B cell (primary cell): Measurements from ENCODE around the gene DNAAF5. TPM values are rescaled to one million over a fixed set of nuclear protein-coding genes. Genes with fewer than 3 reads are reported as not detected.

ENCODE experiments used
- ATAC-seq: fragments of 200-7000 bp; cut with Tn5 transposase; one replicate; pipeline ENCODE4 v1.10.0; 2021; ENCODE audit warnings: low read depth, mild to moderate bottlenecking, moderate number of reproducible peaks, moderate library complexity
- CTCF ChIA-PET: fragments of 350-600 bp; sonication (Branson Sonifier 250); formaldehyde crosslinking; loops from one replicate; lab custom pipeline; 2021; ENCODE audit warnings: antibody characterized with exemption, inconsistent platforms; lab: Charles Lee
- POLR2A ChIA-PET: fragments of 350-600 bp; sonication (Branson Sonifier 250); formaldehyde crosslinking; loops from one replicate; lab custom pipeline; 2021; ENCODE audit warnings: antibody characterized with exemption; lab: Charles Lee
- DNase-seq: peaks from one replicate; pipeline ENCODE4 v3.0.0; 2013
- H2AFZ ChIP-seq: 2 replicates; pipeline ENCODE4 v1.6.1; 2012; ENCODE audit warnings: mild to moderate bottlenecking, low read depth, low read length; ENCODE audit not compliant: insufficient read depth, poor library complexity, severe bottlenecking
- H3K27ac ChIP-seq, 2 donors: 1 replicate in 1 of 2; 2 replicates in 1 of 2; pipeline ENCODE4 v1.5.1; 2012 to 2013; ENCODE audit warnings: low read length in 2 of 2, mild to moderate bottlenecking in 2 of 2, moderate library complexity in 1 of 2
- H3K27me3 ChIP-seq, 4 experiments: fragments of 200-600 bp in 1 of 4; sonication (generic) in 1 of 4; replicated peaks in 1 of 4; 1 replicate in 2 of 4; 2 replicates in 2 of 4; pipeline versions ENCODE4 v1.6.1 to v1.7.0; 2013 to 2016; ENCODE audit warnings: low read length in 3 of 4, mild to moderate bottlenecking in 2 of 4, mixed read lengths in 1 of 4, moderate library complexity in 1 of 4; ENCODE audit not compliant: insufficient read depth in 4 of 4, control insufficient read depth in 3 of 4; ENCODE audit errors: control extremely low read depth in 1 of 4
- H3K36me3 ChIP-seq, 2 experiments: replicated peaks in 1 of 2; 1 replicate in 1 of 2; 2 replicates in 1 of 2; pipeline versions ENCODE4 v1.6.1 to v1.7.1; 2013; ENCODE audit warnings: low read length in 1 of 2; ENCODE audit not compliant: insufficient read depth in 2 of 2, control insufficient read depth in 1 of 2; ENCODE audit errors: control extremely low read depth in 1 of 2, extremely low read depth in 1 of 2
- H3K4me1 ChIP-seq, 2 donors: fragments of 200-600 bp in 1 of 2; sonication (generic) in 1 of 2; 1 replicate in 1 of 2; 2 replicates in 1 of 2; pipeline versions ENCODE4 v1.5.1 to v1.6.1; 2013 to 2017; ENCODE audit warnings: low read length in 2 of 2; ENCODE audit not compliant: control insufficient read depth in 2 of 2, insufficient read depth in 2 of 2
- H3K4me2 ChIP-seq: replicated peaks from 2 replicates; pipeline ENCODE3; 2012; ENCODE audit warnings: mild to moderate bottlenecking, low read depth, low read length; ENCODE audit not compliant: poor library complexity, severe bottlenecking
- H3K4me3 ChIP-seq, 5 experiments: fragments of 200-600 bp in 1 of 5; sonication (generic) in 1 of 5; 1 replicate in 3 of 5; 2 replicates in 2 of 5; pipeline versions ENCODE4 v1.5.1 to v1.7.0; 2011 to 2016; ENCODE audit warnings: low read length in 4 of 5, mild to moderate bottlenecking in 4 of 5, low read depth in 2 of 5, control low read depth in 1 of 5, moderate library complexity in 1 of 5; ENCODE audit not compliant: insufficient read depth in 1 of 5; ENCODE audit errors: control extremely low read depth in 1 of 5, extremely low read depth in 1 of 5
- H3K79me2 ChIP-seq: fragments of 200-600 bp; sonication (generic); one replicate; pipeline ENCODE4 v1.6.0; 2016; ENCODE audit warnings: low read length; ENCODE audit not compliant: control insufficient read depth, insufficient read depth
- H3K9ac ChIP-seq: fragments of 200-600 bp; sonication (generic); 2 replicates; pipeline ENCODE4 v1.6.1; 2017; ENCODE audit warnings: mild to moderate bottlenecking, low read length, moderate library complexity
- H3K9me3 ChIP-seq, 3 donors: one replicate each; pipeline versions ENCODE4 v1.6.1 to v1.7.1; 2013; ENCODE audit warnings: low read length in 2 of 3; ENCODE audit not compliant: control insufficient read depth in 2 of 3, insufficient read depth in 1 of 3; ENCODE audit errors: control extremely low read depth in 1 of 3
- H4K20me1 ChIP-seq: 2 replicates; pipeline ENCODE4 v1.6.0; 2012; ENCODE audit warnings: mild to moderate bottlenecking, low read length; ENCODE audit not compliant: insufficient read depth, control insufficient read depth, poor library complexity, severe bottlenecking
- H3K27ac Mint-ChIP-seq: one replicate; pipeline ENCODE4 v1.8.0; 2021; ENCODE audit warnings: mixed read lengths
- H3K27me3 Mint-ChIP-seq: one replicate; pipeline ENCODE4 v1.8.0; 2021; ENCODE audit warnings: mixed read lengths
- H3K4me1 Mint-ChIP-seq: one replicate; pipeline ENCODE4 v1.8.0; 2021; ENCODE audit warnings: mixed read lengths
- H3K4me3 Mint-ChIP-seq: one replicate; pipeline ENCODE4 v1.8.0; 2021; ENCODE audit warnings: mixed read lengths
- H3K9me3 Mint-ChIP-seq: one replicate; pipeline ENCODE4 v1.8.0; 2022; ENCODE audit warnings: mixed read lengths; ENCODE audit not compliant: insufficient read depth
- CTCF ChIP-seq: fragments of 200-600 bp; IDR thresholded peaks from one replicate; pipeline ENCODE4 v1.8.0; 2022; ENCODE audit warnings: antibody characterized with exemption, mild to moderate bottlenecking
- EZH2 ChIP-seq: IDR thresholded peaks from 2 replicates; pipeline ENCODE4 v1.6.1; 2012; ENCODE audit warnings: borderline replicate concordance, low read depth, mild to moderate bottlenecking, moderate library complexity, low read length; ENCODE audit not compliant: insufficient read depth, poor library complexity, severe bottlenecking
- WGBS: methylation state at CpG from one replicate; pipeline ENCODE4 v1.1.5; 2013; ENCODE audit warnings: missing lambda C conversion rate; ENCODE audit not compliant: insufficient coverage; 5-methylcytosine and 5-hydroxymethylcytosine counted together
- intact Hi-C: fragments of 100-400 bp; cut with micrococcal nuclease; formaldehyde crosslinking; loops from one replicate; pipeline ENCODE4 v1.10.0; 2022
- polyA plus RNA-seq: library from polyadenylated mRNA; depleted of rRNA; stranded (reverse); fragments of >200 nt; gene quantifications from 2 replicates; pipeline ENCODE4 v1.2.3, GENCODE V29; 2012
- total RNA-seq, 2 donors: library from RNA; stranded (reverse); fragments of 120-200 nt in 1 of 2; gene quantifications; 1 replicate in 1 of 2; 2 replicates in 1 of 2; pipeline versions ENCODE4 v1.2.3 to v1.2.4, GENCODE V29; 2013 to 2022

The DNAAF5 gene
- total and polyA plus RNA-seq, 2 donors (not counting 1 experiment from before 2014, with no cell fraction given), result 18.0 to 21.4 TPM

GRCh38 chr7:723541-723940, 3.0 kb upstream of the DNAAF5 start:
- no peaks in the 10 kb centered on the region for H3K36me3 ChIP-seq
- H3K4me2 ChIP-seq, result no peak overlapping the region
- peaks cover 22% of the 10 kb centered on the region for H3K4me1 Mint-ChIP-seq
- TF ChIP-seq EZH2 (no peak), CTCF (no peak)
- no peaks in the 10 kb centered on the region for H4K20me1 ChIP-seq
- peaks cover 16 to 21% of the 10 kb centered on the region in 2 donors for H3K4me1 ChIP-seq
- DNase-seq, result no peak
- H3K4me3 ChIP-seq, result no peak overlapping the region
- H3K4me3 Mint-ChIP-seq, result no peak overlapping the region
- H2AFZ ChIP-seq, result no peak overlapping the region
- peaks cover 31% of the 10 kb centered on the region for H3K79me2 ChIP-seq
- no peaks in the 10 kb centered on the region for H3K9me3 ChIP-seq
- no peaks in the 10 kb centered on the region for H3K9me3 Mint-ChIP-seq
- intact Hi-C loops, result loop anchor here (10.0 kb wide), 1 partner anchor 91 kb away; no protein-coding TSS in a partner anchor
- no peak overlapping the region for H3K9ac ChIP-seq
- no peak overlapping the region for H3K27ac ChIP-seq
- no peak for ATAC-seq
- H3K27ac Mint-ChIP-seq, result no peak overlapping the region
- CTCF ChIA-PET, result no interaction called here
- POLR2A ChIA-PET, result interaction anchor here (0.5 kb wide), 1 partner anchor 220 kb away, joined by 5 read pairs; no protein-coding TSS in a partner anchor
- no peaks in the 10 kb centered on the region for H3K27me3 Mint-ChIP-seq
- 99% methylated on average over 9 of the region's 9 CpGs for WGBS
- no peaks in the 10 kb centered on the region for H3K27me3 ChIP-seq

DNA sequence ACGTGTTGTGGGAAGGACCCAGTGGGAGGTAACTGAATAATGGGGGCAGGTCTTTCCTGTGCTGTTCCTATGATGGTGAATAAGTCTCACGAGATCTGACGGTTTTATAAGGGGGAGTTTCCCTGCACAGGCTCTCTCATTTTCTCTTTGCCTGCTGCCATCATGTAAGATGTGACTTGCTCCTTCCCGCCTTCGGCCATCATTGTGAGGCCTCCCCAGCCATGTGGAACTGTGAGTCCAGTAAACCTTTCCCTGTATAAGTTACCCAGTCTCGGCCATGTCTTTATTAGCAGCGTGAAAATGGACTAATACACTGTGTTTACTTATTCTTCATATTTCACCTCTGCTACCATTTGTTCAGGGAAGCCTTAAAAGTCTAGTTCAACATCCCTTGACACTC, 2.2 kb upstream of the DNAAF5 start:
- H3K4me1 ChIP-seq, result peaks cover 16 to 21% of the 10 kb centered on the region in 2 donors
- Mint-ChIP-seq H3K27me3 (no peaks in the 10 kb centered on the region), H3K27ac (no peak overlapping the region), H3K9me3 (no peaks in the 10 kb centered on the region), H3K4me3 (peak overlapping the region; percentile 8), H3K4me1 (peaks cover 23% of the 10 kb centered on the region)
- intact Hi-C loops, result loop anchor here (10.0 kb wide), 1 partner anchor 91 kb away; no protein-coding TSS in a partner anchor
- H3K4me3 ChIP-seq, result no peak overlapping the region
- ATAC-seq, result no peak
- CTCF ChIA-PET, result no interaction called here
- no peak overlapping the region for H3K9ac ChIP-seq
- H3K27ac ChIP-seq, result no peak overlapping the region
- H2AFZ ChIP-seq, result no peak overlapping the region
- H3K4me2 ChIP-seq, result no peak overlapping the region
- H3K36me3 ChIP-seq, result no peaks in the 10 kb centered on the region
- DNase-seq, result no peak
- TF ChIP-seq EZH2 (no peak), CTCF (no peak)
- no peaks in the 10 kb centered on the region for H3K9me3 ChIP-seq
- H3K79me2 ChIP-seq, result peaks cover 31% of the 10 kb centered on the region
- POLR2A ChIA-PET, result no interaction called here
- no peaks in the 10 kb centered on the region for H4K20me1 ChIP-seq
- 95% methylated on average over 6 of the region's 7 CpGs for WGBS
- H3K27me3 ChIP-seq, result no peaks in the 10 kb centered on the region
